Mesenchymal stem cell (in vitro differentiated cells and primary cell): ENCODE data around the gene OTX1.

Experiments used
- DNase-seq: peaks from one replicate; pipeline ENCODE4 v3.0.0-alpha.2; 2013
- H2AFZ ChIP-seq: one replicate; pipeline ENCODE4 v1.6.1; 2013; ENCODE audit warnings: low read depth, mild to moderate bottlenecking, control low read depth, inconsistent platforms, low read length, moderate library complexity
- H2AK5ac ChIP-seq: 2 replicates; pipeline ENCODE4 v1.6.1; 2013; ENCODE audit warnings: low read length, moderate library complexity, mild to moderate bottlenecking, inconsistent platforms; ENCODE audit not compliant: severe bottlenecking
- H2BK120ac ChIP-seq: one replicate; pipeline ENCODE4 v1.6.1; 2013; ENCODE audit warnings: low read depth, mild to moderate bottlenecking, inconsistent platforms, low read length, moderate library complexity
- H2BK12ac ChIP-seq, 2 experiments: one replicate each; pipeline ENCODE4 v1.6.1; 2013; ENCODE audit warnings: inconsistent platforms in 2 of 2, low read length in 2 of 2, mild to moderate bottlenecking in 2 of 2, moderate library complexity in 2 of 2, control low read depth in 1 of 2
- H2BK15ac ChIP-seq: one replicate; pipeline ENCODE4 v1.6.1; 2013; ENCODE audit warnings: mild to moderate bottlenecking, low read depth, inconsistent platforms; ENCODE audit not compliant: poor library complexity, severe bottlenecking
- H2BK5ac ChIP-seq: 2 replicates; pipeline ENCODE4 v1.6.1; 2013; ENCODE audit warnings: low read depth, mild to moderate bottlenecking, low read length, control low read depth, inconsistent platforms; ENCODE audit not compliant: poor library complexity, severe bottlenecking
- H3K14ac ChIP-seq, 2 experiments: one replicate each; pipeline ENCODE4 v1.6.1; 2013; ENCODE audit warnings: inconsistent platforms in 2 of 2, low read length in 2 of 2, control low read depth in 1 of 2, mild to moderate bottlenecking in 1 of 2, moderate library complexity in 1 of 2
- H3K18ac ChIP-seq, 2 experiments: one replicate each; pipeline ENCODE4 v1.6.1; 2013; ENCODE audit warnings: inconsistent platforms in 2 of 2, low read length in 2 of 2, control low read depth in 1 of 2, low read depth in 1 of 2, mild to moderate bottlenecking in 1 of 2
- H3K23ac ChIP-seq, 2 experiments: one replicate each; pipeline ENCODE4 v1.6.1; 2013; ENCODE audit warnings: inconsistent platforms in 2 of 2, low read length in 2 of 2, mild to moderate bottlenecking in 2 of 2, moderate library complexity in 2 of 2, control low read depth in 1 of 2
- H3K27ac ChIP-seq: 2 replicates; pipeline ENCODE4 v1.5.1; 2013; ENCODE audit warnings: mild to moderate bottlenecking, moderate library complexity, low read length, control low read depth, inconsistent platforms; ENCODE audit not compliant: poor library complexity, severe bottlenecking
- H3K27me3 ChIP-seq, 2 experiments: 2 replicates each; pipeline versions ENCODE4 v1.6.1 to v1.7.0; 2013; ENCODE audit warnings: low read length in 2 of 2, mild to moderate bottlenecking in 2 of 2, moderate library complexity in 2 of 2, control low read depth in 1 of 2, inconsistent platforms in 1 of 2; ENCODE audit not compliant: control insufficient read depth in 1 of 2, insufficient read depth in 1 of 2
- H3K36me3 ChIP-seq, 2 experiments: 2 replicates each; pipeline versions ENCODE4 v1.6.1 to v1.7.0; 2013; ENCODE audit warnings: low read length in 2 of 2, control low read depth in 1 of 2, inconsistent platforms in 1 of 2, low read depth in 1 of 2, mild to moderate bottlenecking in 1 of 2; ENCODE audit not compliant: insufficient read depth in 2 of 2, control insufficient read depth in 1 of 2
- H3K4ac ChIP-seq, 2 experiments: one replicate each; pipeline ENCODE4 v1.6.1; 2013; ENCODE audit warnings: inconsistent platforms in 2 of 2, low read length in 2 of 2, mild to moderate bottlenecking in 2 of 2, moderate library complexity in 2 of 2, control low read depth in 1 of 2, low read depth in 1 of 2
- H3K4me1 ChIP-seq: 2 replicates; pipeline ENCODE4 v1.6.1; 2013; ENCODE audit warnings: low read depth, low read length, control low read depth; ENCODE audit not compliant: control insufficient read depth, insufficient read depth
- H3K4me2 ChIP-seq: 2 replicates; pipeline ENCODE4 v1.6.1; 2013; ENCODE audit warnings: low read length, mild to moderate bottlenecking, inconsistent platforms; ENCODE audit not compliant: poor library complexity, severe bottlenecking
- H3K4me3 ChIP-seq, 2 experiments: 2 replicates each; pipeline versions ENCODE4 v1.5.1 to v1.7.0; 2013; ENCODE audit warnings: low read length in 2 of 2, mild to moderate bottlenecking in 2 of 2, control low read depth in 1 of 2, low read depth in 1 of 2; ENCODE audit not compliant: insufficient read depth in 1 of 2
- H3K79me1 ChIP-seq: replicated peaks from 2 replicates; pipeline ENCODE4 v1.6.1; 2013; ENCODE audit warnings: mild to moderate bottlenecking, control low read depth, low read length, inconsistent platforms; ENCODE audit not compliant: poor library complexity, severe bottlenecking
- H3K9ac ChIP-seq: 2 replicates; pipeline ENCODE4 v1.7.0; 2013; ENCODE audit warnings: mild to moderate bottlenecking, low read length, moderate library complexity
- H3K9me3 ChIP-seq: 2 replicates; pipeline ENCODE4 v1.7.0; 2013; ENCODE audit warnings: mild to moderate bottlenecking, low read length; ENCODE audit not compliant: control insufficient read depth
- H4K8ac ChIP-seq: one replicate; pipeline ENCODE4 v1.6.1; 2013; ENCODE audit warnings: inconsistent platforms, mild to moderate bottlenecking, low read length, moderate library complexity
- H4K91ac ChIP-seq: one replicate; pipeline ENCODE4 v1.6.1; 2013; ENCODE audit warnings: mild to moderate bottlenecking, low read length, inconsistent platforms
- WGBS: methylation state at CpG from one replicate; pipeline ENCODE4 v1.1.7; 2013; ENCODE audit warnings: mixed read lengths; 5-methylcytosine and 5-hydroxymethylcytosine counted together

OTX1 gene

GRCh38 chr2:63060472-63060991 is 9.9 kb downstream of the OTX1 start:
- no peak overlapping the region for H3K4me2 ChIP-seq
- H3K4me1 ChIP-seq: peaks cover 22% of the 10 kb centered on the region
- no peak overlapping the region for H3K9ac ChIP-seq
- no peaks in the 10 kb centered on the region for H3K79me1 ChIP-seq
- no peak overlapping the region for H3K4me3 ChIP-seq
- H3K27ac ChIP-seq: no peak overlapping the region
- no peak overlapping the region for H2BK15ac ChIP-seq
- no peaks in the 10 kb centered on the region for H3K9me3 ChIP-seq
- H2BK120ac ChIP-seq: no peak overlapping the region
- no peak overlapping the region for H2BK12ac ChIP-seq
- H4K91ac ChIP-seq: no peak overlapping the region
- H3K36me3 ChIP-seq: peaks cover 0 to 2% of the 10 kb centered on the region in 2 experiments
- peaks cover 54 to 89% of the 10 kb centered on the region in 2 experiments for H3K27me3 ChIP-seq
- no peak overlapping the region for H2BK5ac ChIP-seq
- H3K4ac ChIP-seq: no peak overlapping the region
- H2AFZ ChIP-seq: no peak overlapping the region
- no CpG with 5 or more reads among the region's 5 CpGs for WGBS
- H3K23ac ChIP-seq: no peak overlapping the region
- H4K8ac ChIP-seq: no peak overlapping the region
- H3K14ac ChIP-seq: no peak overlapping the region
- H2AK5ac ChIP-seq: no peak overlapping the region
- DNase-seq: no peak
- no peak overlapping the region for H3K18ac ChIP-seq

- no peak overlapping the region for H4K91ac ChIP-seq
- H3K23ac ChIP-seq: no peak overlapping the region
- H3K18ac ChIP-seq: no peak overlapping the region
- H2BK12ac ChIP-seq: no peak overlapping the region
- no peak overlapping the region for H3K14ac ChIP-seq
- H2BK15ac ChIP-seq: no peak overlapping the region
- DNase-seq: no peak
- no peaks in the 10 kb centered on the region for H3K79me1 ChIP-seq
- H3K4me1 ChIP-seq: peaks cover 4% of the 10 kb centered on the region
- no peak overlapping the region for H2BK5ac ChIP-seq
- no peak overlapping the region for H2BK120ac ChIP-seq
- H3K4me2 ChIP-seq: no peak overlapping the region
- no peaks in the 10 kb centered on the region for H3K9me3 ChIP-seq
- no peak overlapping the region for H3K4me3 ChIP-seq
- WGBS: 90% methylated on average over 1 of the region's 1 CpG
- no peaks in the 10 kb centered on the region for H3K36me3 ChIP-seq
- H4K8ac ChIP-seq: no peak overlapping the region
- no peak overlapping the region for H3K27ac ChIP-seq
- no peak overlapping the region for H2AK5ac ChIP-seq
- H3K4ac ChIP-seq: no peak overlapping the region
- no peak overlapping the region for H2AFZ ChIP-seq
- H3K27me3 ChIP-seq: peaks cover 32 to 87% of the 10 kb centered on the region in 2 experiments
- H3K9ac ChIP-seq: no peak overlapping the region
These were observed 13.6 kb downstream of the OTX1 start for GRCh38 chr2:63064197-63064596.

- Histone ChIP-seq H3K4ac (no peak overlapping the region), H3K9ac (no peak overlapping the region), H2AFZ (no peak overlapping the region), H3K36me3 (no peaks in the 10 kb centered on the region), H3K4me2 (no peak overlapping the region), H3K4me1 (peaks cover under 1% of the 10 kb centered on the region), H2BK120ac (no peak overlapping the region), H3K4me3 (no peak overlapping the region), H4K8ac (no peak overlapping the region), H3K18ac (no peak overlapping the region), H2BK15ac (no peak overlapping the region), H2BK12ac (no peak overlapping the region), H3K79me1 (no peaks in the 10 kb centered on the region), H2AK5ac (no peak overlapping the region), H3K27me3 (peaks cover 32 to 87% of the 10 kb centered on the region in 2 experiments), H3K23ac (no peak overlapping the region), H3K9me3 (no peaks in the 10 kb centered on the region), H3K27ac (no peak overlapping the region), H3K14ac (no peak overlapping the region), H4K91ac (no peak overlapping the region), H2BK5ac (no peak overlapping the region)
- no peak for DNase-seq
- 75% methylated on average over 1 of the region's 4 CpGs for WGBS
These were observed 14.0 kb downstream of the OTX1 start for GRCh38 chr2:63064661-63065060.

- no peak overlapping the region for H3K4ac ChIP-seq
- H3K9me3 ChIP-seq: no peaks in the 10 kb centered on the region
- WGBS: 69% methylated on average over 3 of the region's 3 CpGs
- H3K36me3 ChIP-seq: no peaks in the 10 kb centered on the region
- no peak overlapping the region for H3K27ac ChIP-seq
- no peaks in the 10 kb centered on the region for H3K79me1 ChIP-seq
- H2AK5ac ChIP-seq: no peak overlapping the region
- H2AFZ ChIP-seq: no peak overlapping the region
- no peak overlapping the region for H4K8ac ChIP-seq
- no peak overlapping the region for H3K4me2 ChIP-seq
- H3K9ac ChIP-seq: no peak overlapping the region
- no peak overlapping the region for H4K91ac ChIP-seq
- no peak overlapping the region for H2BK5ac ChIP-seq
- no peaks in the 10 kb centered on the region for H3K4me1 ChIP-seq
- H3K23ac ChIP-seq: no peak overlapping the region
- H3K27me3 ChIP-seq: peaks cover 33 to 76% of the 10 kb centered on the region in 2 experiments
- no peak overlapping the region for H2BK15ac ChIP-seq
- no peak overlapping the region for H3K4me3 ChIP-seq
- H2BK120ac ChIP-seq: no peak overlapping the region
- no peak overlapping the region for H2BK12ac ChIP-seq
- no peak overlapping the region for H3K14ac ChIP-seq
- no peak overlapping the region for H3K18ac ChIP-seq
- no peak for DNase-seq
These were observed 15.6 kb downstream of the OTX1 start for GRCh38 chr2:63066265-63066664.
